ENCODE data around the gene ENPP6.

The ENPP6 gene

GRCh38 chr4:184197536-184198082 is 20.1 kb downstream of the ENPP6 start:
- no peak for TF ChIP-seq CTCF (IDR thresholded peaks at IDR 0.05; ENCODE audit: low read depth, low read length)
- DNase-seq (ENCODE audit: extremely low read depth, low read depth) = no peak

- no peak for DNase-seq (ENCODE audit: extremely low read depth, low read depth)
- no peak for TF ChIP-seq CTCF (IDR thresholded peaks at IDR 0.05; ENCODE audit: low read depth, low read length)
Observed at GRCh38 chr4:184196730-184197385, 20.8 kb downstream of the ENPP6 start.

GRCh38 chr4:184193556-184194525 is 23.8 kb downstream of the ENPP6 start:
- DNase-seq (ENCODE audit: extremely low read depth, low read depth) = no peak
- TF ChIP-seq CTCF (IDR thresholded peaks at IDR 0.05; ENCODE audit: low read depth, low read length) = no peak

- DNase-seq (ENCODE audit: extremely low read depth, low read depth) = no peak
Observed at GRCh38 chr4:184192933-184193332, 24.7 kb downstream of the ENPP6 start.

GRCh38 chr4:184191267-184191666 is 26.4 kb downstream of the ENPP6 start:
- TF ChIP-seq CTCF (IDR thresholded peaks at IDR 0.05; ENCODE audit: low read depth, low read length) = no peak
- DNase-seq (ENCODE audit: extremely low read depth, low read depth) = no peak

More at GRCh38 chr4:184192933-184193332, 24.7 kb downstream of the ENPP6 start:
- no peak for TF ChIP-seq CTCF (IDR thresholded peaks at IDR 0.05; ENCODE audit: low read depth, low read length)

GRCh38 chr4:184190711-184191110 is 27.0 kb downstream of the ENPP6 start:
- TF ChIP-seq CTCF (IDR thresholded peaks at IDR 0.05; ENCODE audit: low read depth, low read length) = no peak
- DNase-seq (ENCODE audit: extremely low read depth, low read depth) = no peak

- no peak for DNase-seq (ENCODE audit: extremely low read depth, low read depth)
- TF ChIP-seq CTCF (IDR thresholded peaks at IDR 0.05; ENCODE audit: low read depth, low read length) = no peak
Observed at GRCh38 chr4:184189966-184190365, 27.7 kb downstream of the ENPP6 start.

All from AG09319 (cell line).